CD4-positive, alpha-beta T cell treated with Interleukin-17A for 1 hour (primary cell): ENCODE results near the gene C1orf159.
"Not testable (repeated sequence)": the region's sequence is repeated elsewhere in the genome, so short reads cannot be mapped to it uniquely, and the experiment has no call there.

Experiments
- DNase-seq: peaks from one replicate; pipeline ENCODE4 v3.0.0-alpha.2; 2020

Gene C1orf159

DNA sequence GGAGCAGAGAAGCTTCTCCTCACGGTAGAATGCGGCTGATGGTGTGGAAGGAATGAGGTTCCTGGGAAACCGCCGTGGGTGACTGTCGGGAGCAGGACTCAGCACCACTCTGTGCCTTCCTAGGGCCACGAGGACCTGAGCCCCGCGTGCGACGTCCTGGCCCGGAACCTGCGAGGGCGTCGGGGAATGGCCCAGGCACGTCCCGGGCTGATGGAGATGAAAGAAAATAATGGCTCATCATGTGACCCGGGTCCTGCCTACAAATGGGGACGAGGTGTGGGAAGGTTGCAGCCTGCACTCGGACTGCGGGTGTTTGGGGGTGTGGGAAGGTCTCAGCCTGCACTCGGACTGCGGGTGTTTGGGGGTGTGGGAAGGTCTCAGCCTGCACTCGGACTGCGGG, 32.7 kb upstream of the C1orf159 start:
- DNase-seq = no peak

DNA sequence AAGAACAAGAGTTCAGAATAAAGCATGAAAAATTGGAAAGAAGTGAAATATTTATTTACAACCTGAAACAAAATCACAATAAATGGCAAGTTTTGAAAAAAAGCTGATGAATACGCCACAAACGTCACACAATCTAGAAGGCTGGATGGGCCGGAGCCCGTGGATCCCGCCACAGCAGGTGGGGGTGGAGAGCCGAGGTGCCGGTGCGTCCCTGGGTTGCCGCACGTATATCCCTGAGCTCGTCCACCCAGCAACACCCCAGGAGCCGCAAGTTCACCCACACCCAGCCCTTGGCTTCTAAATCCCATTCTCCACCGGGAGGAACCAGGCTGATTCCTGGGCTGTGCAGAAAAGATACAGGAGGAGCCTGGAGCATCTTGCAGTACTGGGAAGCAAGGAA, 32.2 kb upstream of the C1orf159 start:
- DNase-seq = no peak

DNA sequence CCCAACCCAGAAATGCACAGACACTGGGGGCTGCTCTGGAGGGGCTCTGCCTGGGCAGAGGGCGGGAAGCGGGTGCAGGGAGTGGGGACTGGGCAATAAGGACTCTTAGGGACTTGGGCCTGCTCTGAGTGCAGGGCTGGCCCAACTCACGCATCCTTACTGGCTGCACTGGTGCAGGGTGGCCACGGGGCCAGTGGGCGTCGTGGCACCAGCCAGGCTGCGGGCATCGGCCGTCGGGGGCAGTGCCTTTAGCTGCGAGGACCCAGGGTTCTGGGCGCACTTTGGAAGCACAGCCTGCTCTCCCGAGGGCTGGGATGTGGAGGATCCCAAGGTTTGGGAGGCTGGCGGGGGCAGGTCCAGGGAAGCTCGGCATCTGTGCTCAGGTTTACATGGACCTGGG, 30.7 kb upstream of the C1orf159 start:
- no peak for DNase-seq

DNA sequence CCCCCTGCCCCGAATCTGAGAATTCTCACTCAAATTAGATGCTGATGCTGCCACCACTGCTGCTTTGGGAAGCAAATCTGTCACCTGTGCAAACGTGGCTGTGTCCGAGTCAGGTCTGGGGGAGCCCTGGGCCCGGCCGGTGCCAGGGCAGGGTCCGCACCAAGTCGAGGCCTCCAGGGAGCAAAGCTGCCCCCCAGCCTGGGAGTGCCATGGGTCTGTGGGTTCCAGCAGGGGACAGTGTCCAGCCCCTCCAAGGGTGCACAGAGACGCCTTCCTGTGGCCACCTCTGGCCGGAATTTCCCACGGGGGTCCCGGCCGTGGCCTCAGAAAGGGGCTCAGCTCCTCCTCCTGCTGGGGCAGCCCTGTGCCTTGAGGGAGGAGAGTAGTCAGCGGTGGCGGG, 30.1 kb upstream of the C1orf159 start:
- no peak for DNase-seq

DNA sequence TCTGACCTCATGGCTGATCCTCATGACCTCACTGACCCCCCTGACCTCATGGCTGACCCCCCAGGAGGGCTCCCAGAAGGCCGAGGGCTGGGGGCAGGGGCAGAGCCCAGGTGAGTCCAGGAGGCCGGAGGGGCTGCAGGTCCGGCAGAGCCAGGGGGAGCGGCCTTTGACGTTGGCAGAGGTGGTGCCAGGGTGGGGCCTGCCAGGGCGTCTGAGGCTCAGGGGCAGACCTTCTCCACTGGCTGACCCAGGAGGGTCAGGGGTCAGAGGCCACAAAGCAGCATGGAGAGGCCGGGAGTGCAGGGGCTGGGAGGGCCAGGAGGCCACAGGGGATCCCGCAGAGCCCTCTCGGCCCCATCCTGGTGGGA, 29.6 kb upstream of the C1orf159 start:
- no peak for DNase-seq

DNA sequence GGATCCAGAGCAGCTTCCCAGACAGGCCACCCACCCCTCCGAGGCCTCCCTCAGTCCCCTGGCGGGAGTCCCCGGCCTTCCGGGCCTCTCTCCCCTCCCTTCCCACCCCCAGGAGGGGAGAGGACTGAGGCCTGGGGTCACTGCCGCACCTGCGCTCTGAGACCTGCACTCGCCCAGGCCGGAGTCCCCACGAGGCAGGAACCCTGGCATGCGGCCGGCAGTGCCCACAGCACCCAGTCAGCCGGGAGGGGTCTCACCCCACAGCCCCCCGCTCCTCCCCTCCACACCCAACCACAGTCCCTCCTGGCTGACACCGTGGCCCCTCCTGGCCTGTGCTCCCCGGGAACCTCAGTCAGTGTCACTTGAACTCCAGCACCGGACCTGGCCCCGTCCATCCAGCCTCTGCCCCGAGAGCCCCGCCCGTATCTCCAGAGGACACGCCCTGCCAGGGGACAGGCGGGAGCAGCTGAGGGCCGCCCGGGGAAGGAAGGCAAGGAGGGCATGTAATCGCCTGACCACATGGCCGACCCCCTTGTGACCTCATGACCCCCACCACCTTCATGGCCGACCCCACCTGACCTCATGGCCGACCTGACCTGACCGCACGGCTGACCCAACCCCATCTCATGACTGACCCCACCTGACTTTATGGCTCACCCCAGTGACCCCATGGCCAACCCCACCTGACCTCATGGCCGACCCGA, 29.1 kb upstream of the C1orf159 start:
- no peak for DNase-seq

DNA sequence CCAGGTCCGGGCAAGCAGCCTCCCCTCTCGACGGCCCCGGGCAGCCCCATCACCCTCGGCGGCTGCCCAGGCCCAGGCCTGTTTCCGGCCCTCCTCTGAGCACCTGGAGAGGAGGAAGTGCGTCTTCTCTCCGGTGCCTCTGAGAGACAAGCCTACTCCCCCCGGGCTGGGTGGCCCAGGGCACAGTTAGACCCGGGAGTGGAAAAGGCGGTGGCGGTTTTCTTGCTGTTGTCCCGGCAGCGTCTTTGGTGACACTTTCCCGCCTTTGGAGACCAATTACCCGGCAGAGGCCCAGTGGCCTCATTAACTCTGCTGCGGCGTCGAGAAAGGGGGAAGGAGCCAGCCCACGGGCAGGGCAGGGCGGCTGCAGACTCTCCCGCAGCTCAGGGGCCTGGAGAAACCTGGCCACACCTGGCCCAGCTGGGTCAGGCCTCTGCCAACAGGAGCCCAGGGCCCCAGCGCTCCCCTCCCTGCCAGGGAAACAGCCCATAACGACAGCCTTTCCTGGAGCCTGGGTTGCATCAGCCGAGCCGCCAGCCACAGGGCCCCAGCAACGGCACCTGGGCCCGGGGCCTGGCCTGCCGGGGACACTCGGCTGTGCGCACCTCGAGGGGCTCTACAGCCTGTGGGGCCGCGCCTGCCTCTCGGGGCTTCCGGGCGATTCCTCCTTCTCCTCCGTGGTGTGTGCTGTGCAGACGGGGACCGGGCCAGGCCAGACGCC, 28.4 kb upstream of the C1orf159 start:
- peak; percentile 68 for DNase-seq

- DNase-seq = no peak
Measured at GRCh38 chr1:1143636-1144035, 27.7 kb upstream of the C1orf159 start.

- no peak for DNase-seq
Measured at GRCh38 chr1:1142844-1143243, 27.0 kb upstream of the C1orf159 start.

DNA sequence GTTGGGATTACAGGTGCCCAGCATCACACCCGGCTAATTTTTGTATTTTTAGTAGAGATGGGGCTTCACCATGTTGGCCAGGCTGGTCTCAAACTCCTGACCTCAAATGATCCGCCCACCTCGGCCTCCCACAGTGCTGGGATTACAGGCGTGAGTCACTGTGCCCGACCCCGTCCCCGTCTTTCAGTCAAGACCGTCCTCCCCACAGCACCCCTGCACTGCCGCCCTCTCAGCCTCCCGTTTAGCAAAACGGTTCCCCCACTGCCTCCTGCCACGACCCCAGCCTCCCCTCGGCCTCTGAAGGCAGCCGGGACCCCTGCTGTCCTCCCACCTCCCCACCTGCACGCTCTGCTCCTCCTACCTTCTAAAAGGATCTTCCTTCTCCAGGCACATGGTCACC, 26.5 kb upstream of the C1orf159 start:
- DNase-seq = not testable (repeated sequence)

- no peak for DNase-seq
Measured at GRCh38 chr1:1141911-1142250, 26.0 kb upstream of the C1orf159 start.

GRCh38 chr1:1141244-1141910, 25.5 kb upstream of the C1orf159 start:
- DNase-seq = no peak

- no peak for DNase-seq
Measured at GRCh38 chr1:1140673-1141072, 24.8 kb upstream of the C1orf159 start.

DNA sequence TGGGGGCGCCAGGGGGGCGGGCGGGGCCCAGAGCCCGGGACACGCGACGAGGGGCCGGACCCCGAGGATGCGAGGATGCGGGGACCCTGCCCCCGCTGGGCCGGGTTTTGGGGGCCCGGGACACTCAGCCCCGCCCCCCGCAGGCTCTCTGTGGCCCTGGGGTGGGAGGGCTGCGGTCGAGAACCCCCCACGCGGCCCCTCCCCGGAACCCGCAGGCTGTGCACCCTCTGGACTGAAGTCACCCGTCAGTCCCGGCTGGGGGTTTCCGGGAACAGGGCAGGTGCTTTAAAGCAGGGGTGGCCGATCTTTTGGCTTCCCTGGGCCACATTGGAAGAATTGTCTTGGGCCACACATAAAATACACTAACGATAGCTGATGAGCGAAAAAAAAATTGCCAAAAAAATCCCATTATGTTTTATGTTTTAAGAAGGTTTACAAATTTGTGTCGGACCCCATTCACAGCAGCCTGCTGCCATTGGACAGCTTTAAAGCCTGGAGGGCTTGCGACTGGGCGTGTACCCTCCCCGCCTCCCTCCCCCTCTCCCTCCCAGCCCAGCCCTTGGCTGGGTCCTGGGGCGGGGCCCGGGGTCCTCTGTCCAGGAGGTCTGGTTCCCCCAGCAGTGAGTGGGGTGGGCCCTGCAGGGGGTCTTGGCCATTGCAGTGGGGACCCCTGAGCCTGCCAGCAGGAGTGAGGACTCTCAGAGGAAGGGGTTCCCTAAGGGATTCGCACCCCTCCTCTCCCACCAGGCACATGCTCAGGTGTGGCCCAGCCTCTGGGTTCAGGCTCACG, 21.6 kb upstream of the C1orf159 start:
- DNase-seq = peak; percentile 87

- DNase-seq = peak; percentile 46
Measured at GRCh38 chr1:1136547-1137230, 20.8 kb upstream of the C1orf159 start.

GRCh38 chr1:1135339-1136136, 19.6 kb upstream of the C1orf159 start:
- no peak for DNase-seq

DNA sequence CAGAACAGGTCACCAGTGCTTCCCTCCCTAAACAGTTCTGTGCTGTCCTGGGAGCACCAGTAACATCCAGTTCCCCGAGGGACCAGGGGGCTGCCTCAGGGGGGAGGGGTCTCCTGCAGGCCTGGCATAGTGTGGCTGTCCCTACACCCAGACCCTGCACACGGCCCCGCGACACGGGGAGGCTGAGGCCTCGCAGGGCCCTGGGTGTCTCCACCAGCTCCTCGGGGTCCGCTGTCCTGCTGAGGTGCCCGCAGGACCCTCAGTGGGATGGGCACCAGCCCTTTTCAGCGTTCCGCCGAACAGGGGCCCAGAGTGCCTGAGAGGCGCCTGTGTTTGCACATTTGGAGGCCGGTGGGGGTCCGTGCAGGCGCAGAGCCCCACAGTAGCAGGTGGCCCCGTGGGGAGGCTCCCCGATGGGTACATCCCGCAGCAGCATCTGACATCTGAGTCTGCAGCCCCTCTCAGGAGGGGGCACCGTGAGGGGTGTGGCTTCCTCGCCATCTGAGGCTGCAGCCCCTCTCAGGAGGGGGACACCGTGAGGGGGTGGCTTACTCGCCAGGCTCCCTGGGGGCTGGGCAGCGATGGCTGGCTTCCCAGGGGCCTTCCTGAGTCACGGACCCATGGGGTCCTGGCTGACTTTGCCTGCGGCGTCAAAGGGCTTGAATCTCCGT, 18.5 kb upstream of the C1orf159 start:
- DNase-seq = no peak

DNA sequence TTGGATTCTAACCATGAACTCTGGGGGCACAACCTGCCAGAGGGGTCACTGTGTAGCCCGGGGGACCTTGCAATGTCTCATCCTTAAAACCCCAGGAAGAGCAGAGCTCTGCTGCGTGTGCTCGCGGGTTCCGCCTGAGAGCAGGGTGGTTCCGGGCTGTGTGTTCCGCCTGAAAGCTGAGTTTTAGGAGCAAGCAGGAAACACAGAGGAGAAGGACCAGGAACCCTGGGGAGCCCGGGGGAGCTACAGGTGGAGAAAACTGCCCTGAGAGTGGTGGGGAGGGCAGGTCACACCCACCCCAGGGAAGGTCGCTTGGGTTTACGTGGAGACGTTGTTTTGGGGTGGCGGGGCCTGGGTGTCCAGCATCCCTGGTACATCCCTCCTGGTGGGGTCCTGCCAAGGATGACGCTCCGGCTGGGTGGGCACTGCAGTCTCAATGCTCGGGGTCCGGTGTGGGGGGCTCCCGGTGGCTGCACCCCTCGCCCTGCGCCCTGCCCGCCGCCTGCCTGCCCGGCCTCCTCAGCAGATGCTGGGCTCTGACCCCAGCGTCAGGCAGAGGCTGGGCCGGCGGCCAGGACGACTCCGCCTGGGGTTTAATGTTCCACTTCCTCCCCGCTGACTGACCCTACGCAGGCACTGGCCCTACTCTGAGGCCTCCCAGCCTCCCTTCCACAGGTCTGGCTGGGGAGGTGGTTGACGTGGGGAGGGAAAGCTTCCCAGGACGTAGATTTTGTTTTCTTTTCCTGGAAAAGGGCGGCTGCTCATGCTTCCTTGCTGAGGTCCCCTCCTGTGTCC, 17.3 kb upstream of the C1orf159 start:
- DNase-seq = no peak

GRCh38 chr1:1132042-1132950, 16.4 kb upstream of the C1orf159 start:
- DNase-seq = no peak
